Measurements from ENCODE around the gene FAM136A.
"Not testable (repeated sequence)": the region's sequence is repeated elsewhere in the genome, so short reads cannot be mapped to it uniquely, and the experiment has no call there.

Gene FAM136A

DNA sequence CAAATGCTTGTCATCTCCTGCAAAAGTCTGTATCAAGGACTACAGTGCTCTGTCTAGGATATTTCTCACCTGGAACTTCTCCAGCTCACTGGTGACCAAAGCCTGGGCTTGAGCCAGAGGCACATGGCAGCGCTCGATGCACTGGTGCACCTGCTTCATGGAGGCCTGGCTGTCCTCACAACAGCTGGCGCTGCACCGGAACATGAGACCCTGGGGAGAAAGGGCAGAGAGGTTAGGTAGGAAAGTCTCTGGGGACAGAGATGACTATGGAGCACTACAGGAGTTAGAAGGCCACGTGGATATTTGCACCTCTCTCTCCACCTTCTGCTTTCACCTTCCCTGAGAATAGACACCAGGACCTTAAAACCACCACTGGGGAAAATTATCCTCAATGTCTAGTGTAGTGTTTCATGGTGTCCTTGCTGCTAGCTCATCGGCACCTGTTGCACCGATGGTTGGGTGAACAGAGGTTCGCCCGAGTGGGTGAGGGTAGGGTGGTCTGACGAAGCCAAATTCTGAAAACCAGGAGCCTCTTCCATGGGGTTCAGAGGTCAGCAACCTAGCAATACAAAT, 1.0 kb downstream of the FAM136A start:
- no peak overlapping the region for H3K27ac ChIP-seq (ENCODE audit: low read depth, low read length)
- no peak overlapping the region for H2AFZ ChIP-seq (ENCODE audit: low read length, unreplicated experiment)
- no peaks in the 10 kb centered on the region for H3K4me1 ChIP-seq (ENCODE audit: control insufficient read depth, insufficient read depth, low read length, unreplicated experiment)
- no peaks in the 10 kb centered on the region for H3K27me3 ChIP-seq (ENCODE audit: insufficient read depth, low read length)
- peak overlapping the region; percentile 78 for H3K4me3 ChIP-seq (ENCODE audit: low read depth, low read length)
- H3K36me3 ChIP-seq (ENCODE audit: insufficient read depth, low read length) = peaks cover 6% of the 10 kb centered on the region; the same call in 1 of the 2 replicates
- H3K79me2 ChIP-seq (ENCODE audit: control insufficient read depth, insufficient read depth, low read length, unreplicated experiment) = no peaks in the 10 kb centered on the region

GRCh38 chr2:70297828-70298227, 4.0 kb downstream of the FAM136A start:
- not testable (repeated sequence) for H3K27me3 ChIP-seq (ENCODE audit: insufficient read depth, low read length); H3K4me1 ChIP-seq (ENCODE audit: control insufficient read depth, insufficient read depth, low read length, unreplicated experiment); H3K4me3 ChIP-seq (ENCODE audit: low read depth, low read length); H2AFZ ChIP-seq (ENCODE audit: low read length, unreplicated experiment); H3K79me2 ChIP-seq (ENCODE audit: control insufficient read depth, insufficient read depth, low read length, unreplicated experiment); H3K27ac ChIP-seq (ENCODE audit: low read depth, low read length); H3K36me3 ChIP-seq (ENCODE audit: insufficient read depth, low read length)

- Histone ChIP-seq H3K4me1 (ENCODE audit: control insufficient read depth, insufficient read depth, low read length, unreplicated experiment) (no peaks in the 10 kb centered on the region), H2AFZ (ENCODE audit: low read length, unreplicated experiment) (no peak overlapping the region), H3K27ac (ENCODE audit: low read depth, low read length) (no peak overlapping the region), H3K27me3 (ENCODE audit: insufficient read depth, low read length) (no peaks in the 10 kb centered on the region), H3K36me3 (ENCODE audit: insufficient read depth, low read length) (peaks cover 43% of the 10 kb centered on the region), H3K79me2 (ENCODE audit: control insufficient read depth, insufficient read depth, low read length, unreplicated experiment) (peaks cover 47% of the 10 kb centered on the region), H3K4me3 (ENCODE audit: low read depth, low read length) (no peak overlapping the region)
These were observed 18.2 kb downstream of the FAM136A start for GRCh38 chr2:70283500-70284191.

DNA sequence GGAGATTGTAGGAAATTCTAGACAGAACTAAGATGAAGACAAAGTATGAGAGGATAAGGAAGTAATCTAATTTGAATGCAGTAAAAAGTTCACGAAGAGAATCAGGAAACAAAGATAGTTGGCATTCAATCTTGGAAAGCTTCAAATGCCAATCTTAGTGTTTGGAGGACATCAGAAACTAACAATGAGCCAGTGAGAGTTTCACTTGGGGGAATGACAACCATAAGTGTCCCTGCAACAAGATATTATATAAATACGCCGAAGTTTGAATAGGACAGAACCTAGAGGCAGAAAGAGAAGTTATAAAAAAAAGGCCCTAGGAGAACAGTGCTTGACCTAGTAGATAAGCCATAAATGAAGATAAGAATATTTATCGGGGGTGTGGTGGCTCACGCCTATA, 19.4 kb downstream of the FAM136A start:
- Histone ChIP-seq H3K79me2 (ENCODE audit: control insufficient read depth, insufficient read depth, low read length, unreplicated experiment) (peaks cover 35% of the 10 kb centered on the region), H3K36me3 (ENCODE audit: insufficient read depth, low read length) (peaks cover 34% of the 10 kb centered on the region)

DNA sequence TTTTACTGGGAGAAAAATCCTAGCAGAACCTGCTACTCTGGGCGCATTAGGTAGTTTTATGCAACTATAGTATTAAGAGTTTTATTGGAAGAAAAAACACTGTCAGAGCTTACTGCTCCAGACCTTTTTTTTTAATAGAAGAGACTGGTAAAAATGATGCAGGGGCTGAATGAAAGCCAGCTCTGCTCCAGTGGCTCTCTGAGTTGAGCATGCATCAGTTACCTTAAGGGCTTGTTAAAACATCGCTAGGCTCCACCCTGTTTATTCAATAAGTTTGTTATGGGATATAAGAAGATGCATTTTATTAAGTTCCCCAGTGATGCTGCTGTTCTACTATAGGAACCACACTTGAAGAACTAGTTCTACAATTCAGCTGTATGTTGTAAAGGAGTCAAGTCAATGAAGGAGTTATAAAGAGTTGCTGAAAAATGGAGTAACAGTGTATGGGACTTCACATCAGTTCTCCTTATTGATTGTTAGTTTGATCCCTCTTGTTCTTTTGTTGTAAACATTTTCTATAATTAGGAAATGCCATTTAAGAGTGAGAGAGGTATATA, 21.5 kb downstream of the FAM136A start:
- Histone ChIP-seq H3K36me3 (ENCODE audit: insufficient read depth, low read length) (peaks cover 24% of the 10 kb centered on the region), H3K27me3 (ENCODE audit: insufficient read depth, low read length) (no peaks in the 10 kb centered on the region), H3K27ac (ENCODE audit: low read depth, low read length) (no peak overlapping the region), H3K4me1 (ENCODE audit: control insufficient read depth, insufficient read depth, low read length, unreplicated experiment) (no peaks in the 10 kb centered on the region), H2AFZ (ENCODE audit: low read length, unreplicated experiment) (no peak overlapping the region), H3K4me3 (ENCODE audit: low read depth, low read length) (no peak overlapping the region), H3K79me2 (ENCODE audit: control insufficient read depth, insufficient read depth, low read length, unreplicated experiment) (peaks cover 15% of the 10 kb centered on the region)

More for the DNA sequence above, 19.4 kb downstream of the FAM136A start:
- Histone ChIP-seq H3K27ac (ENCODE audit: low read depth, low read length) (no peak overlapping the region), H3K4me3 (ENCODE audit: low read depth, low read length) (no peak overlapping the region), H3K27me3 (ENCODE audit: insufficient read depth, low read length) (no peaks in the 10 kb centered on the region), H2AFZ (ENCODE audit: low read length, unreplicated experiment) (no peak overlapping the region), H3K4me1 (ENCODE audit: control insufficient read depth, insufficient read depth, low read length, unreplicated experiment) (no peaks in the 10 kb centered on the region)

DNA sequence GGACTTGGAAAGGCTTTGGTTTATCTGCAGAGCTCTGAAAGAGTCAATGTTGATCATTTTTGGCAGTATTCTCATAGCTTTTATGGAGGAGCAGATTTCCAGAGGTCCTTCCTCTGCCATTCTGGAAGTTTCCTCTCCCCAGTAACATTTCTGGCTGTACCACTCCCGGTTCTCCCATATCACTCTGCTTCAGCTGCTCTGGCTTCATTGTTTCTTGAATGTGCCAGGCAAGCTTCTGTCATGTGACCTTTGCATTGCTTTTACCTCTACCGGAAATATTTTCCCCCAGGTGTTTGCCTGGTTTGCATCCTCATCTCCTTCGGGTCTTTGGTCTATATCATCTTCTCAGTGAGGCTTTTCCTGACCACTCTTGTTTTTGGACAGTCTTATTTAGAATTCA, 31.5 kb downstream of the FAM136A start:
- Histone ChIP-seq H3K27me3 (ENCODE audit: insufficient read depth, low read length) (no peaks in the 10 kb centered on the region), H2AFZ (ENCODE audit: low read length, unreplicated experiment) (no peak overlapping the region), H3K4me1 (ENCODE audit: control insufficient read depth, insufficient read depth, low read length, unreplicated experiment) (no peaks in the 10 kb centered on the region), H3K4me3 (ENCODE audit: low read depth, low read length) (no peak overlapping the region), H3K36me3 (ENCODE audit: insufficient read depth, low read length) (peaks cover 5% of the 10 kb centered on the region), H3K27ac (ENCODE audit: low read depth, low read length) (no peak overlapping the region), H3K79me2 (ENCODE audit: control insufficient read depth, insufficient read depth, low read length, unreplicated experiment) (no peaks in the 10 kb centered on the region)

GRCh38 chr2:70269422-70270302, 32.2 kb downstream of the FAM136A start:
- not testable (repeated sequence) for H3K4me3 ChIP-seq (ENCODE audit: low read depth, low read length); H3K4me1 ChIP-seq (ENCODE audit: control insufficient read depth, insufficient read depth, low read length, unreplicated experiment); H3K27ac ChIP-seq (ENCODE audit: low read depth, low read length); H2AFZ ChIP-seq (ENCODE audit: low read length, unreplicated experiment); H3K27me3 ChIP-seq (ENCODE audit: insufficient read depth, low read length); H3K79me2 ChIP-seq (ENCODE audit: control insufficient read depth, insufficient read depth, low read length, unreplicated experiment); H3K36me3 ChIP-seq (ENCODE audit: insufficient read depth, low read length)

- not testable (repeated sequence) for H3K27me3 ChIP-seq (ENCODE audit: insufficient read depth, low read length); H3K4me3 ChIP-seq (ENCODE audit: low read depth, low read length); H3K36me3 ChIP-seq (ENCODE audit: insufficient read depth, low read length); H3K4me1 ChIP-seq (ENCODE audit: control insufficient read depth, insufficient read depth, low read length, unreplicated experiment); H3K27ac ChIP-seq (ENCODE audit: low read depth, low read length); H3K79me2 ChIP-seq (ENCODE audit: control insufficient read depth, insufficient read depth, low read length, unreplicated experiment); H2AFZ ChIP-seq (ENCODE audit: low read length, unreplicated experiment)
These were observed 34.9 kb downstream of the FAM136A start for GRCh38 chr2:70266925-70267324.

- no peak overlapping the region for H3K27ac ChIP-seq (ENCODE audit: low read depth, low read length)
- H3K4me1 ChIP-seq (ENCODE audit: control insufficient read depth, insufficient read depth, low read length, unreplicated experiment) = peaks cover 27% of the 10 kb centered on the region
- H3K79me2 ChIP-seq (ENCODE audit: control insufficient read depth, insufficient read depth, low read length, unreplicated experiment) = peaks cover 14% of the 10 kb centered on the region
- H3K36me3 ChIP-seq (ENCODE audit: insufficient read depth, low read length) = no peaks in the 10 kb centered on the region
- no peak overlapping the region for H3K4me3 ChIP-seq (ENCODE audit: low read depth, low read length)
- H2AFZ ChIP-seq (ENCODE audit: low read length, unreplicated experiment) = no peak overlapping the region
- H3K27me3 ChIP-seq (ENCODE audit: insufficient read depth, low read length) = no peaks in the 10 kb centered on the region
These were observed 40.4 kb downstream of the FAM136A start for GRCh38 chr2:70261501-70261900.

DNA sequence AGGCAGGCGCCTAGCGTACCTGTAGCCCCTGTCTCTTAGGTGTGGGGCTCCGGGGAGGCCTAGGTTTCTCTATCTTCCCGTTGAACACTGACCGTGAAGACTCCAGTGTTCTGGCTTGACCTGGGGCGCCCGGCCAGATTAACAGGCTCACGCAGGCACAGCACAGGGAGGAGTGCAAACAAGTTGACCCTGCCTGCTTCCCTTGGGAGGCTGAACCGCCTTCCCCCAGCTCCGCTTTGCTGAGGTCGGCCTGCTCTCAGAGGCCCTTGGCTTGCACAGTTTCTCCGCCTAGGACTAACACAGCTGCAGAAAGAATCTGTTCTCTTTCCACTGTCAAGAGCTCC, 43.4 kb downstream of the FAM136A start:
- Histone ChIP-seq H3K79me2 (ENCODE audit: control insufficient read depth, insufficient read depth, low read length, unreplicated experiment) (peaks cover 14% of the 10 kb centered on the region), H3K27ac (ENCODE audit: low read depth, low read length) (no peak overlapping the region; the same call in 1 of the 2 replicates), H2AFZ (ENCODE audit: low read length, unreplicated experiment) (no peak overlapping the region), H3K36me3 (ENCODE audit: insufficient read depth, low read length) (no peaks in the 10 kb centered on the region), H3K4me1 (ENCODE audit: control insufficient read depth, insufficient read depth, low read length, unreplicated experiment) (peaks cover 27% of the 10 kb centered on the region), H3K4me3 (ENCODE audit: low read depth, low read length) (peak overlapping the region; percentile 92), H3K27me3 (ENCODE audit: insufficient read depth, low read length) (no peaks in the 10 kb centered on the region)

Measured in ACC112 (cell line).